Mesodermal cell (in vitro differentiated cells): Measurements from ENCODE around the gene CCL14.

Source experiments
- H3K27ac ChIP-seq: 2 replicates; pipeline ENCODE4 v1.7.0; 2013; ENCODE audit warnings: mild to moderate bottlenecking, low read depth, low read length, moderate library complexity; ENCODE audit not compliant: severe bottlenecking
- H3K36me3 ChIP-seq: 2 replicates; pipeline ENCODE4 v1.7.1; 2013; ENCODE audit warnings: mild to moderate bottlenecking, low read length, moderate library complexity; ENCODE audit not compliant: control insufficient read depth, insufficient read depth
- H3K4me1 ChIP-seq: one replicate; pipeline ENCODE4 v1.7.1; 2013; ENCODE audit warnings: mild to moderate bottlenecking, low read length; ENCODE audit not compliant: insufficient read depth, control insufficient read depth, poor library complexity, severe bottlenecking
- H3K4me3 ChIP-seq: 2 replicates; pipeline ENCODE4 v1.7.0; 2013; ENCODE audit warnings: low read length, control low read depth, mild to moderate bottlenecking; ENCODE audit not compliant: insufficient read depth, poor library complexity, severe bottlenecking; ENCODE audit errors: extremely low read depth
- H3K9me3 ChIP-seq: 2 replicates; pipeline ENCODE4 v1.7.1; 2013; ENCODE audit warnings: mild to moderate bottlenecking, low read length, moderate library complexity; ENCODE audit not compliant: control insufficient read depth
- WGBS, 2 experiments: methylation state at CpG; one replicate each; pipeline ENCODE4 v1.1.5; 2013; ENCODE audit warnings: missing lambda C conversion rate in 2 of 2; ENCODE audit not compliant: insufficient coverage in 2 of 2; 5-methylcytosine and 5-hydroxymethylcytosine counted together

Gene CCL14

DNA sequence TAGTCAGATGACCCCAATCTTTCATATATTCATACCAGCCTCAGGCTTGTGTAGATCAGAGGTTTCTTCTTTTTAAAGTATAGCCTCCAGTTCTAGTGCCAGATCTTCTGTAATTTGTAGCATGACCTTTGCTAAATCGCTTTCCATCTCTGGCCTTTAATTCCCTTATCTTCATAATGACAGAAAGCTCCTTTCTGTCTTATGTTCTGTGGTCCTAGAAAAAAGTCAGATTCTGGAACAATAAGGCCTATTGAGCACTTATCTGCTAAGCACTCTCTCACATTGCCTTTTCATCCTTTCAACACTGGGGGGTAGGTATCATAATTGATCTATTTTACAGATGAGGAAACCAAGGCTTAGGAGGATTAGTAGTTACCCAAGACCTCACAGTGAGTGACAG is 14.5 kb downstream of the CCL14 start:
- no peaks in the 10 kb centered on the region for H3K36me3 ChIP-seq
- WGBS, 2 experiments: 80% methylated on average over 1 of the region's 1 CpG; no CpG with 5 or more reads in 1 of the 2 experiments
- no peak overlapping the region for H3K4me3 ChIP-seq
- H3K9me3 ChIP-seq: no peaks in the 10 kb centered on the region
- H3K27ac ChIP-seq: no peak overlapping the region
- peaks cover 13% of the 10 kb centered on the region for H3K4me1 ChIP-seq

DNA sequence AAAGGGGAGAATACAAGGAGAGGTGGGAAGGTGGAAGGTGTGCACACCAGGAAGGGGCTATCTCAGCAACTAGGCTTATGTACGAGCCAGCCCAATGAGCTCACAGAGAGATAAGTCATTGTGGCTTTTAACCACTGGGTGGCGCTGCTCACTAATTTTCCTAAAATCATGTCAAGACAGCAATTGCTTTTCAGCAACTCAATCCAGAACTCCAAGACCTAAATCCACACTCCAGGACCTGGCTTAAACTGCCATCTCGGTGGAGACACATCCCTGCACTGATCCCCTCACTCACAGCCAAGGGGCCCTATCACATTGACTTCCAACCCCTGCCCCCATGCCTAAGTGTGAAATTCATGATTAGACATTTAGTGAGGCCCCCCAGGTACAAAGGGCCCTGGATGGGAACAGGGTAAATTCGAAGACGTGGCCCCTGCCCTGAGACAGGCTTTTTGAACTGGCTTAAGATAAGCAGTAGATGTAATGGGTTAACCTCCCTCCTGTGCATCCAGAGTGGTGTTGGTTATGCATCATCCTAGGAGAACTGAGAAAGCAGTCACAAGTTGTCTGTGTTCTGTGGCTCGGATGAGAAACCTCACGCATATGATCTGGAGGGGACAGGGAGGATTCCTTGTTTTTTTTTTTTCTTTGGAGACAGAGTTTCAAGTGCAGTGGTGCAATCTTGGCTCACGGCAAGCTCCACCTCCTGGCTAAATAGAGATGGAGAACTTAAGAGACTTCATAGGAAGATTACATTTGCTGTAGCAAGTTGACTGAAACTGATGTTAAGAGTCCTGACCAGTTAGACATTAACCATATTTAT is 16.8 kb downstream of the CCL14 start:
- H3K27ac ChIP-seq: no peak overlapping the region
- 49 to 69% methylated on average over 6 to 7 of the region's 8 CpGs for WGBS, 2 experiments
- H3K4me1 ChIP-seq: peaks cover 13% of the 10 kb centered on the region

DNA sequence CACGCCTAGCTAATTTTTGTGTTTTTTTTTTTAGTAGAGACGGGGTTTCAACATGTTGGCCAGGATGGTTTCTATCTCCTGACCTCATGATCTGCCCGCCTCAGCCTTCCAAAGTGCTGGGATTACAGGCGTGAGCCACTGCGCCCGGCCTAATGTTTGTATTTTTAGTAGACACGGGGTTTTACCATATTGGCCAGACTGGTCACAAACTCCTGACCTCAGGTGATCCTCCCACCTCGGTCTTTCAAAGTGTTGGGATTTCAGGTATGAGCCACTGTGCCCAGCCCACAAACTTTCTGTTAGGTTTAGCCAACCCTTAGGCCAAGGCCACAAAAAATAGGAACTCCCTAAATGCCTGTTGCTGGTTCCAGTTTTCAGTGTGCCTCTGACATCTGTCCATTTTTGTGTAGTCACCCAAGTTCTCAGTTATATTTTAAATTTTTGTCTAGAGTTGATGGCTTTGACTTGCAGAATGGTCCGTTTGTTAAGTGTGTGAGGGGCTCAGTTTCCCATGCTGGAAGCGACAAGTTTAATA is 17.9 kb downstream of the CCL14 start:
- Histone ChIP-seq H3K4me3 (no peak overlapping the region), H3K4me1 (peaks cover 6% of the 10 kb centered on the region), H3K9me3 (no peaks in the 10 kb centered on the region), H3K36me3 (no peaks in the 10 kb centered on the region), H3K27ac (no peak overlapping the region)
- 91 to 94% methylated on average over 8 of the region's 10 CpGs for WGBS, 2 experiments

More for the DNA sequence above, 16.8 kb downstream of the CCL14 start:
- H3K4me3 ChIP-seq: no peak overlapping the region
- H3K36me3 ChIP-seq: no peaks in the 10 kb centered on the region
- no peaks in the 10 kb centered on the region for H3K9me3 ChIP-seq

DNA sequence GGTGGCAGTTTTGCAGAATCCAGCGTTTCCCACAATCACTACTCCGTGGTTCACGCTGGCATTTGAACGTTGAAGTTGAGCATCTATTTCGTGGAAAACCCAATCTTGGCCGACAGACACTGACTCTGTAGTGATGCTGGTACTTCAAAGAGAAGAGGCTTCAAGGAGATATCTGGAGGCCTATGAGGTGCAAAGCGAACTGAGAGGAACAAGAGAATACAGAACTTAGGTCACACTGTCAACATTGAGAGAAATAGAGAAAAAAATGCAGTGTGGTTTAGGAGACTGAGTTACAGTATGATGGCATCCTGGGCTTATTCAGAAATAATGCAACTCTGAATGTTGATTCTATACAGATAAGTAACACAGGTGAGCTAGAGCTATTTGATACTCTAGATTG is 21.3 kb downstream of the CCL14 start:
- Histone ChIP-seq H3K9me3 (no peaks in the 10 kb centered on the region), H3K36me3 (no peaks in the 10 kb centered on the region), H3K4me1 (no peaks in the 10 kb centered on the region), H3K4me3 (no peak overlapping the region), H3K27ac (no peak overlapping the region)
- 89 to 99% methylated on average over 7 of the region's 7 CpGs for WGBS, 2 experiments

DNA sequence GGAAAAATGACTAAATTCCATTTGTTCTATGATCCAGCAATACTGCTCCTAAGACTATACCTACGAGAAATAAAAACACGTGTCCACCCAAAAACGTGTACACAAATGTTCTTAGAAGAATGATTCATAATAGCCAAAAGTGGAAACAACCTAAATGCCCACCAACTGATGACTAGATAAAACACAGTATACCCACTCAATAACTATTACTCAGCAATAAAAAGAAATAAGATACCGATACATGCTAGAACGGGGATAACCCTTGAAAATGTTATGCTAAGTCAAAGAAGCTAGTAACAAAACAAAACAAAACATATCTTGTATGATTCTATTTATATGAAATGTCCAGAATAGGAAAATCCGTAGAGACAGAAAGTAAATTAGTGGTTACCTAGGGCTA is 22.9 kb downstream of the CCL14 start:
- H3K9me3 ChIP-seq: no peaks in the 10 kb centered on the region
- 74 to 89% methylated on average over 1 to 3 of the region's 6 CpGs for WGBS, 2 experiments
- no peak overlapping the region for H3K27ac ChIP-seq

DNA sequence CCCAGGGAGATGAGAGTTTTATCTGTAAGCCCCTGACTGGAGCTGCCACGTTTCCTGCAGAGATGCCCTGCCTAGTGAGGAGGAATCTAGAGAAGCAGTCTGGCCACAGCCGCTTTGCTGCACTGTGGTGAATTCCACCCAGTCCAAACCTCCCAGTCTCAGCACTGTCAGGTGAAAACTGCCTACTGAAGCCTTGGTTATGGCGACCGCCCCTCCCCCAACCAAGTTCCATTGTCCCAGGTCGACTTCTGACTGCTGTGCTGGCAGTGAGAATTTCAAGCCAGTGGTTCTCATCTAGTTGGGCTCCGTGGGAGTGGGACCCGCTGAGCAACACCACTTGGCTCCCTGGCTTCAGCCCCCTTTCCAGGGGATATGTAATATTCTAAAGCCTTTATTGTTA is 32.8 kb downstream of the CCL14 start:
- WGBS, 2 experiments: 59 to 71% methylated on average over 4 to 7 of the region's 7 CpGs
- Histone ChIP-seq H3K27ac (no peak overlapping the region), H3K36me3 (no peaks in the 10 kb centered on the region), H3K9me3 (no peaks in the 10 kb centered on the region), H3K4me3 (no peak overlapping the region), H3K4me1 (no peaks in the 10 kb centered on the region)

More for the DNA sequence above, 22.9 kb downstream of the CCL14 start:
- Histone ChIP-seq H3K36me3 (no peaks in the 10 kb centered on the region), H3K4me3 (no peak overlapping the region), H3K4me1 (no peaks in the 10 kb centered on the region)

DNA sequence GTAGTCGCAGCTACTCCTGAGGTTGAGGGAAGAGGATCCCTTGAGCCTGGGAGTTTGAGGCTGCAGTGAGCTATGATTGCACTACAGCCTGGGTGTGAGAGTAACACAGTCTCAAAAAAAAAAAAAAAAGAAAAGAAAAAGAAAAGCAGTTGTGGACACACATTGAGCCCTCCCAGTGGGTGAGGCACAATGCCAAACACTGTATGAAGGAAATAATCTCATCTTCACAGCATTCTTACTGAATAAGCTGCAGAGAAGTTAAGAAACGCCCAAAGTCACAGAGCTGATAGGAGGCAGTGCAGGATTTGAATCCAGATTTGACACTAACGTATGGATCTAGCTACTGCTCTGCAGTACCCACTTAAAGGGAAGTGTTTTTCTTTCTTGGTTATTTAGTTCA is 37.1 kb downstream of the CCL14 start:
- Histone ChIP-seq H3K27ac (no peak overlapping the region), H3K9me3 (no peaks in the 10 kb centered on the region), H3K4me3 (no peak overlapping the region), H3K36me3 (no peaks in the 10 kb centered on the region), H3K4me1 (peaks cover 1% of the 10 kb centered on the region)
- 90 to 93% methylated on average over 2 to 3 of the region's 3 CpGs for WGBS, 2 experiments

DNA sequence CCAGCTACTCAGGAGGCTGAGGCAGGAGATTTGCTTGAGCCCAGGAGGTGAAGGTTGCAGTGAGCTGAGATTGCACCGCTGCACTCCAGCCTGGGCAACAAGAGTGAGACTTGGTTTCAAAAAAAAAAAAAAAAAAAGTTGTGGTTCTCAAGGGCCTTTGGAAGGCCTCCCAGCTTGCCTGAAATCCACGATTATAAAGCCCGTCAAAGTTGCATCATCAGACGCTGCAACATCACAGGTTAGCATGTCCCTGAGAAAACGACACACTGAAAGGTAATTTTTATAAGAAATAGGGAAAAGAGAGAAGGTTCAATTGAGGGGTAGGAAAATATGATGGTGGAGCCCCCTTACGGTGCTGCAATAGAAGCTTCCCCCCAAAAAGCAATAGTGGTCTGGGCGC is 38.4 kb downstream of the CCL14 start:
- WGBS, 2 experiments: 93 to 95% methylated on average over 6 of the region's 7 CpGs
- Histone ChIP-seq H3K4me1 (peaks cover 9% of the 10 kb centered on the region), H3K36me3 (no peaks in the 10 kb centered on the region), H3K27ac (no peak overlapping the region), H3K9me3 (no peaks in the 10 kb centered on the region), H3K4me3 (no peak overlapping the region)

DNA sequence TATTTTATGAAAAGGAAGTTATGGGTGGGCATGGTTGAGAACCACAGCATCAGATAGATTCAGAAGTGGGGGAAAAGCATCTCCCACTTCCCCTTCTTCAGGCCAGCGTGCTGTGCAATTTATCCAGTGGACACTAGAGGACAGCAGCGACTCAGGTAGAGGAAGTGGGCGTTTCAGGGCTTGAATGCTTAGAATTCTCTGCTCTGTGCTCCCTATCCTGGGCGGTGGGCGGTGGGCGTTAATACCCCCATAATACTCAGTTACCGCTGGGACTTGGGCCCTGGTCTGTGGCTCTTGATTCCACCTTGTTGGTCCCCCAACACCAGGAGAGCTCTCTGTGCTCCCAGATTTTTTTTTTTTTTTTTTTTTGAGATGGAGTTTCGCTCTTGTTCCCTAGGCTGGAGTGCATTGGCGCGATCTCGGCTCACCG is 39.4 kb downstream of the CCL14 start:
- H3K4me3 ChIP-seq: no peak overlapping the region
- 19 to 54% methylated on average over 5 to 9 of the region's 12 CpGs for WGBS, 2 experiments
- peaks cover 12% of the 10 kb centered on the region for H3K4me1 ChIP-seq
- H3K9me3 ChIP-seq: no peaks in the 10 kb centered on the region
- no peak overlapping the region for H3K27ac ChIP-seq
- H3K36me3 ChIP-seq: no peaks in the 10 kb centered on the region

DNA sequence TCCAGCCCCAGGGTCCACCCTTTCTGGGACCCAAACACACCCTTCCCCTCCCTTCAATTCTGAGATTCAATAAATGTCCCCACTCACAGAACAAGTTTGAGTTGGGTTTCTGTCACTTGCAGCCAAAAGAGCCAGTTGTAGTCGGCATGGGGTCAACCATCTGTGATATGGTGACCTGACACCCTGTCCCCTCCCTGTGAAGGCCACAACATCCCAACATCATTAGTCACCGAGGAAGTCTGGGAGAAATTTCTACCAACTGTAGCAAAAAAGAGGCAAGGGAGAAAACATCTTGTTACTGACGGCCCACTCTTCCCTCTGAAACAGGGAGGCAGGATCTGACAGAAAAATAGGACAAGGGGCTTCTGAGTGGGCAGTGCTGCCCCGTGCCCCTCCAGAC is 42.4 kb downstream of the CCL14 start:
- no peak overlapping the region for H3K27ac ChIP-seq
- no peaks in the 10 kb centered on the region for H3K9me3 ChIP-seq
- no peak overlapping the region for H3K4me3 ChIP-seq
- 77 to 96% methylated on average over 2 to 3 of the region's 4 CpGs for WGBS, 2 experiments
- H3K4me1 ChIP-seq: peaks cover 14% of the 10 kb centered on the region
- H3K36me3 ChIP-seq: no peaks in the 10 kb centered on the region

DNA sequence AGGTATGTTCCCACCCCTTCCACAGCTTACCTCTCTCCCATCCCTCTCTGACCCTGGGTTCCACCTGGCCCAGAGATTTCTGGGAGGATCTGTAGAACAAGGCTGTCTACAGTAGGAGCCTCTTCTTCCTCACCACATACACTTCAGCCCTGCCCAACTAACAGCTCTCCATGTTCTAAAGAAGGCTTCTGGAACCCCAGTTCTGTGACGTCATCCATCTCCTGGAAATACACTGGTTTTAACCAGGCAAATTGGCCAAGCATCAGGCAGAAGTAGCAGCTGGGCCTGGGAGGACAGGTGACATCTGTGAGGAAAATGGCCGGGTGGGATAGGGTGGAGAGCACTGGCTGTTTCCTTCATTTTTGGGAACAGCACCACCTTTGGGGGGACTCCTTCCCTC is 43.0 kb downstream of the CCL14 start, which contains the start of gene LYZL6:
LYZL6 (minus strand) TSS at position 177 of the 400 bp plus-strand sequence. CDS start 4,357 bp downstream, outside the sequence.
- no peak within 1 kb of the TSS for H3K4me3 ChIP-seq
- no peaks in the 10 kb centered on the region for H3K36me3 ChIP-seq
- H3K27ac ChIP-seq: no peak within 1 kb of the TSS
- WGBS, 2 experiments: 83 to 91% methylated on average over 1 to 2 of the region's 2 CpGs
- H3K4me1 ChIP-seq: peaks cover 14% of the 10 kb centered on the region
- no peaks in the 10 kb centered on the region for H3K9me3 ChIP-seq
